GM12892 (cell line): ENCODE measurements around the gene NSMCE1. TPM values are rescaled to one million over a fixed set of nuclear protein-coding genes. Genes with fewer than 3 reads are reported as not detected.
A peak's percentile ranks its signal among the peaks of the same experiment; 100 is the strongest.

Source experiments
- DNase-seq: peaks from one replicate; pipeline ENCODE4 v3.0.0; 2011; ENCODE audit not compliant: insufficient read length
- FAIRE-seq: peaks from 2 replicates; lab custom pipeline; 2011; peaks lifted over from hg19 to GRCh38; lab: Jason Lieb, UNC
- POLR2A ChIP-seq: IDR thresholded peaks from 2 replicates; pipeline ENCODE4 v1.6.1; 2011; ENCODE audit warnings: low read depth, low read length, control low read depth
- POLR2AphosphoS5 ChIP-seq: IDR thresholded peaks from 2 replicates; pipeline ENCODE4 v1.6.1; 2011; ENCODE audit warnings: low read depth, low read length, control low read depth
- TAF1 ChIP-seq: IDR thresholded peaks from 2 replicates; pipeline ENCODE4 v1.6.1; 2011; ENCODE audit warnings: low read depth, mild to moderate bottlenecking, control low read depth, low read length, borderline replicate concordance
- polyA plus RNA-seq: library from polyadenylated mRNA; unstranded; fragments of >200 nt; gene quantifications from one replicate; pipeline ENCODE4 v1.2.1, GENCODE V29; 2012; ENCODE audit warnings: missing spikeins, inconsistent platforms; ENCODE audit not compliant: missing spikeins

NSMCE1 gene, protein sequence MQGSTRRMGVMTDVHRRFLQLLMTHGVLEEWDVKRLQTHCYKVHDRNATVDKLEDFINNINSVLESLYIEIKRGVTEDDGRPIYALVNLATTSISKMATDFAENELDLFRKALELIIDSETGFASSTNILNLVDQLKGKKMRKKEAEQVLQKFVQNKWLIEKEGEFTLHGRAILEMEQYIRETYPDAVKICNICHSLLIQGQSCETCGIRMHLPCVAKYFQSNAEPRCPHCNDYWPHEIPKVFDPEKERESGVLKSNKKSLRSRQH
- 51.9 TPM for polyA plus RNA-seq

DNA sequence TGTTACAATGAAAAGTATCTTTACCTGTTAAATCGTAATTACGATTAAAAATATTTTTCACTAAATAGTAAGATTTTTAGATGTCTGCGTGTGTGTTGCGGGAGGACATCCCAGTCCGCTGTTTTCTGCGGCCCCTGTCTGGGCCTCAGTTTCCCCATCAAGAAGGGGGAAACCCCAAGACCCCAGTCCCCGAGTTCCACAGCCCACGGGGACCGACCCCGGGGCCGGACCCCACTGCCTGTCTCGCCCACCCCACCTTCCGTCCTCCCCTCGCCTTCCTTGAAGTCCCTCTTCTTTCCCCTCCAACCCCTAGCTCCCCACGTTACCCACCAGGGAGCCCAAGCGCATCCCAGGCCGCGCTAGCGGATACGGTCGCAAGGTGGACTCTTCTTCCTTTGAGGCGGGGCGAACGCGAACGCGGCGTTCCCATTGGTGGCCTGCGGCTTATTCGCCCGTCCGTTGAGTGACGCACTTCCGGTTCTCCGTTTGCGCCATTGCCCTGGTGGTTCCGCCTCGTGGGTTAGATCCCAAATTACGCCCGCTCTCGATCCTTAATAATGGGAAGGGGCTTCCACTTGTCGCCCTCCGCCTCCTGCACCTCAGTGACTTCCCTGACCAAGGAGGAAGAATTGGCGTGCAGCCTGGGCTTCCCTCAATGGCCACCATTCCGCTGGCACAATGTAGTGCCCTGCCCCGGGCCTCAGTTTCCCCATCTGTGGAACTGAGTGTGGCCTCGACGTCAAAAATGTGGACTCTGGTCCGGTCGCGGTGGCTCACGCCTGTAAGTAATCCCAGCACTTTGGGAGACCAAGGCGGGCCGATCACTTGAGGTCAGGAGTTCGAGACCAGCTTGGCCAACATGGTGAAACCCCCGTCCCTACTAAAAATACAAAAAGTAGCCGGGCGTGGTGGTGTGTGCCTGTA, at the start of gene NSMCE1:
TSS of gene NSMCE1 (minus strand) at position 397 of the 924 bp plus-strand sequence. CDS start 11,202 bp downstream, outside the sequence.
- peak; percentile 81 for TF ChIP-seq POLR2AphosphoS5
- TF ChIP-seq POLR2A, result peak; percentile 92
- TF ChIP-seq TAF1, result peak; percentile 76
- DNase-seq (peak; percentile 90), FAIRE-seq (peak; percentile 94)

DNA sequence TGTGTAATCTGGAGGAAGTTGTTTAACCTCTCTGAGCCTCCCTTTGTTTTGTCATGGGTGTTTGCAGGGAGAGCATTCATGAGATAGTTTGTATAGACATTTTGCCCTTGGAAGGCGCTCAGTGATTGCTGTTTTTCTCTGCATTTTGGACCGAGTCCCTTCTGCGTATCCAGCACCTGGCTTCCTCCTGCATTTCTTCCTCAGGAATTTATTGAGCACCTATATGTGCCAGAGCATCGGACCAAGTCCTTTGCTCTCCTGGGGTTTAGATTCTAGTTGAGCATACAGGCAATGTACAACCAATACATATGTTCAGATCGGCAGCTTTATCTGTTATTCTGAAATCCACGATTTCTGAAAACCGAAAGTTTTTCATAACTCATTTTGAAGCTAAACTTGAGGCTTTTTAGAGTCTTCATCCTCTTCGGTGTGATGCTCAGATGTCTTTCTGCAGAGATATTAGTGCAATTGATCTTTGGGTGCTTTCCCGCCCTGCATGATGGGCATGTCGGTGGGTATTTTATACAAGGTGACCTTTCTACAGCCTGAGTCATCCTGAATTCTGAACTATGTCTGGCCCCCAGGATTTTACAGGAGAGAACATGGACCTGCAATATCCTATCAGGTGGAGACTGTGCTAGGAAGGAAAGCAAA, 49.3 kb upstream of the NSMCE1 start:
- FAIRE-seq (peak; percentile 9), DNase-seq (no peak)
- TF ChIP-seq TAF1 (no peak), POLR2A (no peak), POLR2AphosphoS5 (no peak)

DNA sequence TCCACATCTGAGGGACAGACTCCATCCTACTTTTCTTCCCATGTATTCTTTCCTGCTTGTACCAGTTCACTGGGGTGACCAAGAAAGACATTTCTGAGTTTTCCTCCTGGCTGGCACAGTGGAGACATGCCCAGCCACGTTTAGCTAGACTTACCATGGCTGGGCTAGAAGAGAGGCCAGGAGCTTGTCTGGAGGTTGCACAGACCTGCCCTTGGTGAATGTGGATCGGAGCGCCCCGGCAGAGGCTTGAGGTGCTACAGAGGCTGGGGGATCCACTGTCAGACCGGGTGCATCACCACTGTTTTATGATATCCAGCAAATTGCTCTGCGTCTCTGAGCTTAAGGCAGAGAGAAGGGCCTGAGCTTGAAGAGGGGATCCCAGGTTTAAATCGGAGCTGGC, 48.7 kb upstream of the NSMCE1 start:
- DNase-seq (no peak), FAIRE-seq (no peak)
- no peak for TF ChIP-seq POLR2AphosphoS5
- TF ChIP-seq POLR2A, result 0 out of 2 replicates have a peak, but pooled peaks have one; percentile 21

DNA sequence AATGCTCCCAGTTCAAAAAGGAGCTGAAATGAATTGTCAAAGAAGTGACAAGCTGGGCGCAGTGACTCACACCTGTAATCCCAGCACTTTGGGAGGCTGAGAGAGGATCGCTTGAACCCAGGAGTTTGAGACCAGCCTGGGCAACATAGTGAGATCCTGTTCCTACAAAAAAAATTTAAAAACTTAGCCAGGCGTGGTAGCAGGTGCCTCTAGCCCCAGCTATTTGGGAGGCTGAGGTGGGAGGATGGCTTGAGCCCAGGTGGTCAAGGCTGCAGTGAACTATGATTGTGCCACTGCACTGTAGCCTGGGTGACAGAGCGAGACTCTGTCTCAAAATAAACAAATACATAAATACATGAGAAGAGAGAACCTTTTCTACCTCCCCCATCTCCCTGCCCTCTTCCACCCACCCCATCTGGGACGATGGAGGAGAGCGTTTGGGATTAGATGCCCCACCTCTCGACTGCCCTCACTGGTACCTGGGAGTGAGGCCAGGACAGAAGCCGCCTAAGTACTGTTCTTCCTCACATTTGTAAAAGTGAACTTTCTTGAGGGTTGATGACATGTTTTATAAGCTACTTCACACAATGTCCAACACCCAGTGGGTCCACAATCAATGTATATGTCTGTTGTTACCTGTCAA, 47.6 kb upstream of the NSMCE1 start:
- FAIRE-seq (peak; percentile 42), DNase-seq (no peak)
- TF ChIP-seq TAF1, result no peak
- no peak for TF ChIP-seq POLR2AphosphoS5
- no peak for TF ChIP-seq POLR2A

DNA sequence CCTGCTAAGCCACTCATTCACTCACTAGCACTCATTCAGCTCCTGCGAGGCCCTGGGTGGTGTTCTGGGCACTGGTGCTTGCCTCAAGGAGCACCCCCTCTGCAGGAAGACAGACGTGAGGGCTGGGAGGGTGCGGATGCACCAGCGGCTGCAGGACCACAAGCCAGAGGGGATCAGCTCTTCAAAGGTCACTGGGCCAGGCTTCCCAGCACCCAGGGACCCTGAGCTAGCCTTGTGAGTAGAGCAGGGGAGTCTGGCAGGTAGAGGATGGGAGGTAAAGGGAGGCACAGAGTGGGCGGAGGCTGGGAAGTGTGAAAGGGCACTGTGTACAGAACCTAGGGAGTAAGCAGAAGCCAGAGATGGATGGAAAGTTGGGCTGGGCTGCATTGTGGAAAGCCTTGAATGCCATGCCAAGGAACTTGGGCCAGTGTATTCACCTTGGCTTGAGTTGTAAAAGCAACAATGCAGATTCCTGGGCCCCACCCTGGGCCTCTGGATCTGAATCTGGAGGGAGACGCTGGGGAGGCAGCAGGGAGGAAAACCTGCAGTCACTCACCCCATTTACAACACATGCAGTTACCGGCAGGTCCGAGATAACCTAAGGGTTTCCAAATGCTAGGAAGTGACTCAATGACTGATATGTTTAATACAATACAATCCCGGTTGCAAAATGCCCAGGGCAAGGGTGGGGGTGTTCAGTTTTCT, 46.9 kb upstream of the NSMCE1 start:
- no peak for DNase-seq
- peak; percentile 64 for FAIRE-seq
- TF ChIP-seq TAF1 (no peak), POLR2A (no peak), POLR2AphosphoS5 (no peak)

DNA sequence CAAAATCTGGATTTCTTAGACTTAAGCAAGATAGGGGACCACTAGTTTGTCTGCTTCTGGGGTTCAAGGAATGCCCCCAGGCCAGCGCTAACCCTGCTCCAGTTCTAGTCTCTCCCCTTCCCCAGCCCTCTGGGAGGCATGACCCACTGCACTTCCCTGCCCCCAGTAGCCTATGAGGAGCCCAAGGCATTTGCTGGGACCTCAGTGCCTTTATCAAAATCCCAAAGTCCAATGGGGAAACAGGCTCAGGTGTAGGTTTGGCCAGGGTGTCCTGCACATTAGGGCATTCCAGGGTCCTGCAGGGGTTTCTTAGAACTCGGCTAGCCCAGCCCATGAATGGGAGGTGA, 46.4 kb upstream of the NSMCE1 start:
- no peak for DNase-seq
- TF ChIP-seq POLR2AphosphoS5 (no peak), POLR2A (no peak), TAF1 (no peak)
- FAIRE-seq, result peak; percentile 5

DNA sequence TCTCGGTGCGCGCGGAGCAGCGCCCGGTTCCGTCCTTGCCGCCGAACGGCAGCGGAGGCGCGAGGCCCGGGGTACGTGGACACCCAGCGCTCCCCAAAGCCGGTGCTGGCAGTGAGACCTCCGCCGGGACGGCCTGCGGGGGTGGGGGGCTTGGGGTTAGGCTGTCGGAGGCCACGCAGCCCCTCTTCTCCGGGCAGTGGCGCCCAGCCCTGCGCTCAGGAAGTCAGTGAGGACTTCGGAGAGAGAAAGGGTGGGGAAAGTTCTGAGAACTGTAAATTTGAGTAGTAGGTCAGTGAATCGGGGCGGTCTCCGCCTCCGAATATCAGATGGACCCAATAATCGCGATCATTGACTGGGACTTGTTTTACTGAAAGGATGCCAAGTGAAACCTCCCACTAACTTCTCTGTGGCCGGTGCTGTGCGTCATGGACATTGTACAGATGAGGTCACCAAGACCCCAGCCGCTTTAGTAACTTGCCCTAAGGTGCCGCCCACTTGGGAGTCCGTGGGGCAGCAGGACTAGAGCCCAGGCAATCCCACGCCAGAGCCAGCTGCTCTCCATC, 45.7 kb upstream of the NSMCE1 start:
- FAIRE-seq, result peak; percentile 79
- no peak for DNase-seq
- TF ChIP-seq POLR2A, result peak; percentile 51
- peak; percentile 65 for TF ChIP-seq POLR2AphosphoS5
- no peak for TF ChIP-seq TAF1

DNA sequence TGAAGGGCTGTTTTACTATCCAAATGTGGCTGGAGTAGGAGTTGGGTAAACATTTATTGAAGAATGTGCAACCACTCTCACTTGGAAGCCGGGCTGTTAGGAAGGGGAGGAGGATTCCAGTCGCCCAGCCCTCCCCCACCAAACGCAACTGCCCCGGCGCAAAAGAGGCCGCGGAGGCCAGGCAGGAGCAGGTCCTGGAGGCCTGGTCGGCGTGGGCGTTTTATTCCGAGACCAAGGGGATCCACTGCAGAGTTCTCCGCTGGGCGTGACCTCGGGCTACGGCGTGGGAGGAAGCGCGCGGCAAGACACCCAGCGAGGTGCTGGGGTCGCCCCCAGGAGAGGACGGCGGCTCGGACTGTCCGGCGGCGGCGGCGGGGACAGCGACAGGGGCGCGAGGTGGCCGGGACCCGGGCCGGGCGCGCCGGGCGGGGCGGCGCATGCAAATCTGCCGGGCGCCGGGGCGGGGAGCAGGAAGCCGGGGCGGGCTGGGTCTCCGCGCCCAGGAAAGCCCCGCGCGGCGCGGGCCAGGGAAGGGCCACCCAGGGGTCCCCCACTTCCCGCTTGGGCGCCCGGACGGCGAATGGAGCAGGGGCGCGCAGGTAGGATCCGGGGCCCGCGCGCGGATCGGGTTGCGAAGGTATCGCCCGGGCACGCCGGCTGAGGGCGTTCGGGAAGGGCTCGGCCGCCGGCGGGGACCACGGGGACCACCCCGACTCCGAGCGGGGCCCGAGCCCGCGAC, 45.0 kb upstream of the NSMCE1 start, which contains the start of gene IL4R:
TSS of gene IL4R (plus strand) at position 553 of the 739 bp plus-strand sequence. CDS start 26,230 bp downstream, outside the sequence.
- TF ChIP-seq POLR2AphosphoS5 (peak; percentile 28; the same call in 1 of the 2 replicates), POLR2A (peak; percentile 66; the same call in 1 of the 2 replicates), TAF1 (no peak)
- FAIRE-seq, result peak; percentile 72
- DNase-seq, result peak; percentile 58
